Nephron progenitor cell (in vitro differentiated cells): Measurements from ENCODE around the gene C3.

Source experiments
- DNase-seq: peaks from one replicate; pipeline ENCODE4 v3.0.0; 2021
- H3K27ac Mint-ChIP-seq: 2 replicates; pipeline ENCODE4 v1.8.0; 2021; ENCODE audit warnings: mild to moderate bottlenecking, moderate library complexity, mixed read lengths
- H3K27me3 Mint-ChIP-seq: 2 replicates; pipeline ENCODE4 v1.8.0; 2021; ENCODE audit warnings: mild to moderate bottlenecking, low read depth, mixed read lengths; ENCODE audit not compliant: poor library complexity
- H3K36me3 Mint-ChIP-seq: 2 replicates; pipeline ENCODE4 v1.8.0; 2021; ENCODE audit warnings: low read depth, mixed read lengths
- H3K4me1 Mint-ChIP-seq: 2 replicates; pipeline ENCODE4 v1.8.0; 2021; ENCODE audit warnings: mixed read lengths
- H3K4me3 Mint-ChIP-seq: 2 replicates; pipeline ENCODE4 v1.8.0; 2021; ENCODE audit warnings: mild to moderate bottlenecking, moderate library complexity, mixed read lengths
- H3K9me3 Mint-ChIP-seq: 2 replicates; pipeline ENCODE4 v1.8.0; 2021; ENCODE audit warnings: mild to moderate bottlenecking, moderate library complexity, mixed read lengths
- TF ChIP-seq, protein P1 (sequence below): fragments of 200-600 bp; sonication (generic); IDR thresholded peaks from 2 replicates; pipeline ENCODE4 v1.5.0; 2021; ENCODE audit warnings: antibody characterized with exemption

Gene C3

DNA sequence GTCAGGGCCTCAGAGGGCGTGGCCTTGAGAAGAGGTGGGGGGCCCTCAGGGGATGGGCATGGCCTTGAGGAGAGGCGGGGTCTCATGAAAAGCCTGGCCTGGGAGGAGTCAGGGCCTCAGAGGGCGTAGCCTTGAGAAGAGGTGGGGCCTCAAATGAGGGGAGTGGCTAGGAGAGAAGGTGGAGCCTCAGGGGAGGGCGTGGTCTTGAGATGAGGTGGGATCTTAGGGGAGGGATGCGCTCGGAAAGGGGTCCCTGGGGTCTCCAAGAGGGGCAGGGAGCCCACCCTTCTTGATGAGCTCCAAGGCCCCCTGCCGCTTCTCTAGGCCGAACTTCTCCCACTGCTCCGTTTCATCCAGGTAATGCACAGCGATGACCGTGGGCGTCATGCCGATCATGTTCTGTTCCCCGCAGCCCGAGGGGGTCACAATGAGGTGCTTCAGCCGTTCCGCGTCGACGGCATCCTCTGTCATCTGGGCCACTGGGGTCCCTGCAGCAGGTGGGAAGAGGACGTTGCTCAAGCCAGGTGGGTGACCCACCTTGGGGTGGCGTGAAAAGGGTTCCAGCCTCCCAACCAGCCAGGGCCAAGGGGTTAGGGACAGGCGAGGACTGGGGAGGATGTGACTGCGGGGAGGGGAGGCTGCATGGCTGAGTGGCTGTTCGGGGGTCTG is 26.2 kb downstream of the C3 start:
- DNase-seq: no peak
- H3K4me3 Mint-ChIP-seq: no peak overlapping the region
- TF ChIP-seq, protein P1, sequence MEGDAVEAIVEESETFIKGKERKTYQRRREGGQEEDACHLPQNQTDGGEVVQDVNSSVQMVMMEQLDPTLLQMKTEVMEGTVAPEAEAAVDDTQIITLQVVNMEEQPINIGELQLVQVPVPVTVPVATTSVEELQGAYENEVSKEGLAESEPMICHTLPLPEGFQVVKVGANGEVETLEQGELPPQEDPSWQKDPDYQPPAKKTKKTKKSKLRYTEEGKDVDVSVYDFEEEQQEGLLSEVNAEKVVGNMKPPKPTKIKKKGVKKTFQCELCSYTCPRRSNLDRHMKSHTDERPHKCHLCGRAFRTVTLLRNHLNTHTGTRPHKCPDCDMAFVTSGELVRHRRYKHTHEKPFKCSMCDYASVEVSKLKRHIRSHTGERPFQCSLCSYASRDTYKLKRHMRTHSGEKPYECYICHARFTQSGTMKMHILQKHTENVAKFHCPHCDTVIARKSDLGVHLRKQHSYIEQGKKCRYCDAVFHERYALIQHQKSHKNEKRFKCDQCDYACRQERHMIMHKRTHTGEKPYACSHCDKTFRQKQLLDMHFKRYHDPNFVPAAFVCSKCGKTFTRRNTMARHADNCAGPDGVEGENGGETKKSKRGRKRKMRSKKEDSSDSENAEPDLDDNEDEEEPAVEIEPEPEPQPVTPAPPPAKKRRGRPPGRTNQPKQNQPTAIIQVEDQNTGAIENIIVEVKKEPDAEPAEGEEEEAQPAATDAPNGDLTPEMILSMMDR: no peak
- peaks cover 14% of the 10 kb centered on the region for H3K27me3 Mint-ChIP-seq
- no peaks in the 10 kb centered on the region for H3K4me1 Mint-ChIP-seq
- H3K36me3 Mint-ChIP-seq: no peaks in the 10 kb centered on the region
- H3K9me3 Mint-ChIP-seq: peaks cover 50% of the 10 kb centered on the region
- no peak overlapping the region for H3K27ac Mint-ChIP-seq

DNA sequence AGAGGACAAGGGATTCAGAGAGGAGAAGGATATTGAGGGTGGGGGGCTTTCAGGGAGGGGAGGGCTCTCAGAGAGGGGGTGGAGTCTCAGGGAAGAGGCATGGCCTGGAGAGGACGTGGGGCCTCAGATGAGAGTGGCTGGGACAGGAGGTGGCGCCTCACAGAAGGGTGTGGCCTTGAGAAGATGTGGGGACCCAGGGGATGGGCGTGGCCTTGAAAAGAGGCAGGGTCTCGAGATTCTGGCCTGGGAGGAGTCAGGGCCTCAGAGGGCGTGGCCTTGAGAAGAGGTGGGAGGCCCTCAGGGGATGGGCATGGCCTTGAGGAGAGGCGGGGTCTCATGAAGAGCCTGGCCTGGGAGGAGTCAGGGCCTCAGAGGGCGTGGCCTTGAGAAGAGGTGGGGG is 26.8 kb downstream of the C3 start:
- H3K36me3 Mint-ChIP-seq: no peaks in the 10 kb centered on the region
- no peak overlapping the region for H3K4me3 Mint-ChIP-seq
- no peak overlapping the region for H3K27ac Mint-ChIP-seq
- peaks cover 13% of the 10 kb centered on the region for H3K27me3 Mint-ChIP-seq
- H3K9me3 Mint-ChIP-seq: peaks cover 48% of the 10 kb centered on the region
- TF ChIP-seq, protein P1: no peak
- H3K4me1 Mint-ChIP-seq: no peaks in the 10 kb centered on the region
- no peak for DNase-seq

GRCh38 chr19:6693056-6693471 is 27.4 kb downstream of the C3 start:
- H3K4me1 Mint-ChIP-seq: no peaks in the 10 kb centered on the region
- H3K4me3 Mint-ChIP-seq: no peak overlapping the region
- H3K27me3 Mint-ChIP-seq: peaks cover 13% of the 10 kb centered on the region
- no peak for DNase-seq
- TF ChIP-seq, protein P1: no peak
- H3K27ac Mint-ChIP-seq: no peak overlapping the region
- peaks cover 46% of the 10 kb centered on the region for H3K9me3 Mint-ChIP-seq
- H3K36me3 Mint-ChIP-seq: no peaks in the 10 kb centered on the region

- no peak overlapping the region for H3K27ac Mint-ChIP-seq
- no peaks in the 10 kb centered on the region for H3K36me3 Mint-ChIP-seq
- H3K4me3 Mint-ChIP-seq: no peak overlapping the region
- peaks cover 13% of the 10 kb centered on the region for H3K27me3 Mint-ChIP-seq
- peaks cover 46% of the 10 kb centered on the region for H3K9me3 Mint-ChIP-seq
- no peak for DNase-seq
- H3K4me1 Mint-ChIP-seq: no peaks in the 10 kb centered on the region
- TF ChIP-seq, protein P1: no peak
Observed at GRCh38 chr19:6692027-6692426, 28.4 kb downstream of the C3 start.

GRCh38 chr19:6691342-6691741 is 29.1 kb downstream of the C3 start:
- no peak for DNase-seq
- Mint-ChIP-seq H3K4me3 (no peak overlapping the region), H3K4me1 (no peaks in the 10 kb centered on the region), H3K36me3 (no peaks in the 10 kb centered on the region), H3K9me3 (peaks cover 46% of the 10 kb centered on the region), H3K27me3 (peaks cover 18% of the 10 kb centered on the region), H3K27ac (no peak overlapping the region)
- TF ChIP-seq, protein P1: no peak
